Astrocyte of the spinal cord (primary cell): ENCODE results near the gene PTPRD.

Experiments used
- DNase-seq: peaks from one replicate; pipeline ENCODE4 v3.0.0; 2011; ENCODE audit warnings: low read depth, low spot score
- H3K4me3 ChIP-seq: 2 replicates; pipeline ENCODE4 v1.5.1; 2011; ENCODE audit warnings: low read depth, mild to moderate bottlenecking, low read length, moderate library complexity
- CTCF ChIP-seq: IDR thresholded peaks from 2 replicates; pipeline ENCODE4 v1.5.1; 2012; ENCODE audit warnings: low read depth, mild to moderate bottlenecking, low read length, inconsistent platforms
- in situ Hi-C: cut with HindIII; loops from 2 replicates; pipeline ENCODE4 v1.10.0; 2017; ENCODE audit warnings: low sequenced_read_pairs

The PTPRD gene

DNA sequence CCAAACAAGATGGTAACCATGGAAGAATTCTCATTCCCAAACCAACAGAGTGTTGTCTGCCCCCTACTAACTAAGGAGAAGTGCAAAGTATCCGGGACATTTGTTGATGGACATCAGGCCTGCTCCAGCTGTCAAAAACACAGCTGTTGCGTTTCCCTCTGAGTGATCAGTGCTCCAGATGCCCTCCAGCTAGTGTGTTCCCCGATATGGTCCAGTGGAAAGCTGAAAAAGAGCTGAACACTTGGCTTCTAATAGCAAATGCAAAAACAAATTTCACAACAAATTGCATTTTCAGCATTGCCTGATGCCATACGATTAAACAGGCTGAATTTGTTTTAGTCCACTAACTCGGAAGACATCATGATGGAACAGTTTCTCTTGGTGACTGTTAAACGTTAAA, 1398.7 kb downstream of the PTPRD start:
- no peak for DNase-seq
- in situ Hi-C loops = no loop called here
- no peak for TF ChIP-seq CTCF
- no peak overlapping the region for H3K4me3 ChIP-seq

DNA sequence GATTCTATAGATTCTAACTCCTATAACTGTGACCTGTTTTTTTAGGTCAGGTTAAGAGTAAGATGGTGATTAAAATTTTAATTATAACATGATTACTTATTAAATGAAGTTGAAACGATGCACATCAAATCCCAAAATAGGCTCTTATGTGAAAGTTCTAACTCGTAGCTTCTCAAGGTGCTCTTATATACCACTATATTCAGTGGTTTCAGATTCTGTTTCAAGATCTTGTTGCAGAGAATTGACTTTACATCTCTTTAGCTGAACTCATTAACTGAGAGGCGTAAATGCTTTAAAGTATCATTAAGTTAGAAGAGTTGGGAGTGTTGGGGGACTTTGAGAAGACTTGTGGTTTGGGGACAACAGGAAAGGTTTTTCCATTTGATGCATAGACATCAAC, 1399.8 kb downstream of the PTPRD start:
- no peak overlapping the region for H3K4me3 ChIP-seq
- in situ Hi-C loops = no loop called here
- no peak for TF ChIP-seq CTCF
- no peak for DNase-seq

- no peak overlapping the region for H3K4me3 ChIP-seq
- no peak for TF ChIP-seq CTCF
- in situ Hi-C loops = no loop called here
- no peak for DNase-seq
Measured at GRCh38 chr9:9202276-9202675, 1410.5 kb downstream of the PTPRD start.

DNA sequence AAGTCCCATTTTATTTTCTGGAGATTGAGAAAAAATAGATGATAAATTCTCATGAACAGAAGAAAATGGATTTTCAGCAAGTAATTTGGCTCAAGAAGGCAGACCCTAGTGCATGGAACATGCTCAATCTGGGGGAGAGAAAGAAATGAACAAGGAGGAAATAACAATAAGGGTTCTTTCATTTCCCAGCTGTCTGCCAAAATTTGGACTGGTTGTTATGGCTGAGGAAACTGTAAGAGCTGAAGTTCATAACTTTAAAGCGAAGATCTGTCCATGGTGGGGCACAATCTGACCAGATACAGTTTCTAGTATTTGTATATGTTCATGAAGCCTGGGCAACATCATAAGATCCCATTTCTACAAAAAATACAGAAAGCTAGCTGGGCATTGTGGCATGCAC, 1426.7 kb downstream of the PTPRD start:
- TF ChIP-seq CTCF = no peak
- no peak overlapping the region for H3K4me3 ChIP-seq
- DNase-seq = no peak
- in situ Hi-C loops = no loop called here

DNA sequence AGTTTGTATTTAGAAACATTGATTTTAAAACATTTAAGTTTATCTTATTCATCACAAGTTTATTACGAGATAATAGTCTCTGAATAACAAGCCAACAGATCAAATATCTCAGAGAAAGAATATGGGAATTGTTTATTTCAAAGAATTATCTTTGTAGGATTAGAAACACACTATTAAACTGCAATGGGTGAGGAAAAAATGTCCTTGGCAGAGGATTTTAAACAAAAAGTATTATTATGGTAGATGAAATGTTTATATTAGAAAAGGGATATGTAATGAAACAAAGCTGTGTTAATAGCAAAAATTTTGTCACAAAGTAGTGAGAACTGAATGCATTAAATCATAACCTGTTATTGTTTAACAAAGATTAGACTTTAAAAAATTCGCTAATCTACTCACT, 1430.4 kb downstream of the PTPRD start:
- in situ Hi-C loops = no loop called here
- no peak for TF ChIP-seq CTCF

GRCh38 chr9:9177081-9177480, 1435.7 kb downstream of the PTPRD start:
- TF ChIP-seq CTCF = no peak
- in situ Hi-C loops = no loop called here
- no peak for DNase-seq

More for the DNA sequence above, 1430.4 kb downstream of the PTPRD start:
- H3K4me3 ChIP-seq = no peak overlapping the region
- DNase-seq = no peak

DNA sequence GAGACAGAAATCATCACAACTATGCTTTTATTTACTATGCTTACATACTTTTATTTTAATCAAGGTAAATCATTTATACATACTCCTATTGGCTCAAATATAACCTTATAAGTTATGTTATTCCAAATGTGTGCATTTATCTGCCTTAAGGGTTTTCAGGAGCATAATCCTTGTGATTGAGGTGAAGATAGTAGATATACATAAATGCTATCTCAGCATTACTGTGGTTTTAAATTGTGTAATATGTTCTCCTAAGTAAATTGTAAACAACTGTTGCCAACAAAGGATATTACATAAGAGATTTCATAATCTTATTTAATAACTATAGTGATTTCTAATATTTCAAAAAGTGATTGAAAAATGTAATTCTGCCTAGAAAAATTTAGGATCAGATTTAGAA, 1438.4 kb downstream of the PTPRD start:
- TF ChIP-seq CTCF = no peak
- H3K4me3 ChIP-seq = no peak overlapping the region
- in situ Hi-C loops = no loop called here
- DNase-seq = no peak

More at GRCh38 chr9:9177081-9177480, 1435.7 kb downstream of the PTPRD start:
- H3K4me3 ChIP-seq = no peak overlapping the region
